Measurements from ENCODE around the gene F2RL2.

Gene F2RL2

GRCh38 chr5:76622973-76623596 is at the start of gene F2RL2:
Gene F2RL2 (minus strand): TSS chr5:76623403. CDS start chr5:76623230, 173 bp downstream.
- DNase-seq: no peak

- no peak for DNase-seq
These were observed 49.0 kb upstream of the F2RL2 start for GRCh38 chr5:76672242-76672641.

DNA sequence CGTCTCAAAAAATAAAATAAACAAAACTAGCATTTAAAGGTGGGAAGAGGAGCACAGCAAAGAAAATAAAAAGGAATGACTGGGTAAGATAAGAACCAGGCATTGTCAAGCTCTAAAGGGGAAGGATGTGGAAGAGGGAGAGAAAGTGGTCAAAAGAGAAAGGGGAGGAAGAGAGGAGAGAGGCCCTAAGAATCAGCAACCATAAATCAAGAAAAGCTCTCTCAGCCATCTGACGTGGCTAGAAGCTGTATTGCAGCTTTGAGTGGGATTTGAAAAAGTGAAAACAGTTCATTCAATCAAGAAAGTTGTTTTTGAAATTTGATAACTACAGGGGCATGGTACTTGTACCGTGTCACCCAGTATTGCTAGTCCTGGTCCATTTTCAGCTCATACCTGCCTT is 47.3 kb upstream of the F2RL2 start:
- DNase-seq: no peak

DNA sequence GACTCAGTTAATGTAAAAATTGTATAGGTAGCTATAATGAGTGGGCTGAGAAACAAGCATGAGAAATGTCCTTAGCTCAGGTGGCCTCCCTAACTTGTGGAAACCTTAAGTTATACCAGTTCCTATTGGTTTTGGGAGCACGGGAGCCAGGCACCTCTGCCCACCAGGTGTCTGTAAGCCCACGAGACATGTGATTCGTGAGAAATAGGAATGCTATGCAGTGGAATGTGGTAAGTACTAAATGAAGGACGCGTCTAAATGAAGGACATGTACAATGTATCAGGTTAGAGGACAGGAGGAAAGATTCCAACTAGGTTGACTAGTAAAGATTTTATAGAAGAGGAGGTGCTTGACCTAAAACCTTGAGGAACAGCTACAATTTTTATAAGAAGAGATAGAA is 46.0 kb upstream of the F2RL2 start:
- DNase-seq: no peak

- DNase-seq: no peak
These were observed 44.3 kb upstream of the F2RL2 start for GRCh38 chr5:76667495-76667894.

- no peak for DNase-seq
These were observed 40.9 kb upstream of the F2RL2 start for GRCh38 chr5:76664079-76664478.

- DNase-seq: no peak
These were observed 40.4 kb upstream of the F2RL2 start for GRCh38 chr5:76663573-76663972.

- no peak for DNase-seq
These were observed 39.3 kb upstream of the F2RL2 start for GRCh38 chr5:76662521-76662920.

- DNase-seq: no peak
These were observed 37.2 kb upstream of the F2RL2 start for GRCh38 chr5:76660360-76660759.

DNA sequence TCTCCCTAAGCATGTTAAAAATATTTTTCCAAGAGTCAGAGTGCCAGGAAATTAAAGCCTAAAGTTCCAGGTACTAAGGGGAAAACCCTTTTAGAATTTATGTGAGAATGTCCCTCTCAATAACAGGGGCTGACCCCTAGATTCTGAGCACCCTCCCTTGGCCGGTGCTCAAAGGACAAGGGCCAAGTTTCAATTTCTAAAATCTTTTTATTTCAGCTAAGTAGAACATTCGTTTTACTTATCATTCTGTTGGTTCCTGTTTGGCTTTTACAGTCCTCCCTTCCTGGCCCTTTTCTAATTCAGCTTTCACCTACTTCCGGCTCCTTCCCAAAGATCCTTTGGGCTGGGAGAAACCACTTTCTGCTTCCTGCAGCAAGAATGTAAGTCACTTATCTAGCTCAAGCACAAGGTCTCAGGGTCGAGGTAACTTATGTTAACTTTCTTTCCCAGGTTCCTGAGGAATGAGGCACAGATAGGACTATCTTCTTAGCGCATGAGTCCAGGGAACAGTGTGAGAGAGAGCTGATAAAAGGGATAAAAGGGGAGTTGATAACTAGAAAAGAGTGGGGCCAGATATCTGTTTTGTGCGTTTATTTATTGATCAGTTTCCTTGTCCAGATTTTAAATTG is 34.6 kb upstream of the F2RL2 start:
- DNase-seq: no peak

DNA sequence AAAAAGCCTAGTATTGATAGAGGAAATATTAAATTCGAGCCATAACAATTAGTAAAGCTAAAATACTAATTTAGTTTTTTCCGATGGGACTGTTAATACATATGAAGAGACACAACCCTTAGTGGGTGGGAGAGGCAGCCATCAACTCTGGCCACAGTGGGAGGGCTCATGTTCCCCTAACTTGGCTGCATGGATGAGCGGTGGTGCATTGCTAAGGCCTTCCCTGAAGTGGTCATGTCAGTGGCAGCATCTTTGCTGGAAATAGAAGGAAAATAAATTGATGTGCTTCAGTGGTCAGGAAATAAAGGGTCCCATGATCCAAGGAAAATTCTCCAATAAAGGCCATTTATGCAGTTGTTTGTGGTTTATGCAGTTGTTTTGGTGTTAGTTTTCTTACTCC is 33.9 kb upstream of the F2RL2 start:
- DNase-seq: no peak

- DNase-seq: no peak
These were observed 29.7 kb upstream of the F2RL2 start for GRCh38 chr5:76652809-76653414.

DNA sequence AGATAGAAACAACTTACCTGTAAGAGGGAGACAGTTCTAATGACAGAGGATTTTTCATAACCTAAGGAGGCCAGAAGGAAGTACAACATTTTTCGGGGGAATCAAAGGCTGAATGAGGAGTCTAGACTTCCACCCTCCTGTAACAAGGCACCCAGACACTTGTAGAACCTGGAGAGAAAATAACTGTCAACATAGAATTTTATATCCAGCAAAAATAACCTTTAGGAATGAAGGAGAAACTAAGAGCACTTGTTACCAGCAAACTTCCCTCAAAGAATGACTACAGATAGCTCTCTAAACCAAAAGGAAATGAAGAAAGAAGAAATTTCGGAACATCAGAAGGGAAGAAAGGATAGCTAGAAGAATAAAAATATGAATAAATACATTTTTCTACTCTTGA is 25.9 kb upstream of the F2RL2 start:
- no peak for DNase-seq

DNA sequence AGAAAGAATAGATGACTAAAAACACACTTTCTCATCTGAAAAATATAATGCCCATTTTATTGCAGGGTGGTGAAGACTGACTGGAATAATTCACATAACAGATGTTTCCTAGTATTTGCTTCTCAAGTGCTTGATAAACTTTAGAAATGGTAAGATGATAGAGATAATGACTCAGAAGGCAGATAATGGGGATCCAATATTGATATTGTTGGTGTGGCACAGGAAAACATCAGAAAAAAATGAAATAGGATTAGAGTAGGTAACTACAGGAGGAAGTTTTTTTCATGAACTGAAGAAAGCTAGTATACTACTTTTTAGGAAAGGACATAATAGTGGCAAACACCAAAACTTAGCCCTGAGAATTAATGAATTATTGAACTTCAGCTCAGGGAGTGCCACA is 20.2 kb upstream of the F2RL2 start:
- DNase-seq: no peak

DNA sequence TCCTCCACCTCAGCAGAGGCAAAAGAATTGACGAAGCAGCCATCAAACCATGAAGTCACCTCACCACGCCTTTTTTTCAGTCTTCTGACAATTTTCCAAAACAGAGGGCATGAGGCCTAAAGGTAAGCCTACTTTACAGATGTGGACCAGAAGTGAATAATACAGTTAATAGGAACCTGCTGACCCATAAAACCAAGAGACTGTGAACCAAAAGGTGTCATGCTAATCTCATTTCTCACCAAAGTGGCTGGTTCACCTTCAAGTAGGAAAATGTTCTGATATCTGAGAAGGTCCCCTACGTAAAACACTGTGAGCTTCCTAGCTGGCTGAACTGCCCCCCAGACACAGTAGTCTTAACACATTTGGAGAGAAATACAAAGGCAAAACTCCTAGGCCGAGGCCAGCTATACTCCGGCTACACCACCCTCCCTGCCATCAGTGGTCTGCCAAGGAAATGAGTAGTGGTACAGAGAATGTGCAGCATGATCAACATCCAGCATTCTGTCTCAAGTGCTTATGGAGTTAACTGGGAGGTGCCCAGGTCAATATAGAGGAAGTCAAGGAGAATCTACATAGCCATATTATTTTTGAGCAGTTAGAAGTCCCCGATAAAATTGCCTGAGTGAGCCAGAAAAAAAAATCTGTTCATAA is 19.3 kb upstream of the F2RL2 start:
- DNase-seq: no peak

- peak; percentile 48 to 54 for DNase-seq
These were observed 18.4 kb upstream of the F2RL2 start for GRCh38 chr5:76641514-76642120.

DNA sequence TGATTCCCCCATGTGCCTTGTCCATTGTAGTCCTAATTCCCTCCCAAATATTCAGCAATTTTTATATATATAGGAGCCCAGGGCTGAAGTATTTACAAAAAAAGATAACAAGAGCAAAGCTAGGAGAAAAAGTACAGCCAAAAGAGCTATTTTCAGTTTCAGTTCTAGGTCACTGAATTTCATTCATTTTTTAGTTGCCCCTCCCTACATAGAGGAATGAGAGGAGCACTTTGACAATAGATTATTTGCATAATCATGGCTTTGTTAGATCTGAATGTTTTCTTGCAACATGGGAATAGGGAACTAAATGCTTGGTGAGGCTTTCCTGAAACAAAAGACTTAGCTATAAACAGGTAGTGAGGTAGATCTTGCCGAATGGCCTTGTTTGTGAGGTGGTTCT is 15.3 kb upstream of the F2RL2 start:
- no peak for DNase-seq

- no peak for DNase-seq
These were observed 14.3 kb upstream of the F2RL2 start for GRCh38 chr5:76637490-76637889.

GRCh38 chr5:76634661-76635060 is 11.5 kb upstream of the F2RL2 start:
- no peak for DNase-seq

- no peak for DNase-seq
These were observed 3.5 kb upstream of the F2RL2 start for GRCh38 chr5:76626738-76627137.

DNA sequence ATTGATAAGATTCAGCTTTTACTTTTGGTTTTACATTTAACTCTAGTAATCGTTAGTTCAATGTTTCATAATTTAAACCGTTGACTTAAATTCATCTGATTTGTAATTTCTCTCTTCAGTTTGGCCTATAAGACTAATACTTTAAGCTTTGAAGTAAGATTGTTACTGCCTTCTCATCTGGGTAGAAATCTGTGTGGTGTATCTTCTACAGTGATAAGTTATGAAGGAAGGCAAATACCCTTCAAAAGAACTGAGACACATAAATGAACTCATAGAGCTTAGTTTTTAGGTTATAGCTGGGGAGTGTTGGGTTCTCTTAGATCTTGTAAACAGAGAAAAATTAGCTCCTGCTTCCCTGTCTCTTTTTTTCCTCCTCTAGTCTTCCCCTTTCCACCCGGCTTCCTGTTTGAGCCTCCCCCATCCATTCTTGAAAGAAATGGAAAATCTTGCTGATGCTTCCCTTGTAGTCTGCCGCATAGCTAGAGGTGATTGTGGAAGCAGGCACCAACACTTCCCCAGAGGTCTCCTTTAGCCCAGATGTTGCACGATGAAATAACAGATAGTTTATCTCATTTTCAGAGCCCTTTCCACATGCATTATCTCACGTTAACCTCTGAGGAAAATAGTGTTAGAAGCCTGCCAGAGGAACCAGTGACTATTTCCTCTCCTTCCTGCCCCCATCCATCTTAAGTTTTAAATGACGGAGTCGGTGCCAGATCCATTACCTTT is 2.0 kb upstream of the F2RL2 start:
- DNase-seq: no peak

GRCh38 chr5:76622076-76622475 is 1.1 kb downstream of the F2RL2 start:
- DNase-seq: no peak

DNA sequence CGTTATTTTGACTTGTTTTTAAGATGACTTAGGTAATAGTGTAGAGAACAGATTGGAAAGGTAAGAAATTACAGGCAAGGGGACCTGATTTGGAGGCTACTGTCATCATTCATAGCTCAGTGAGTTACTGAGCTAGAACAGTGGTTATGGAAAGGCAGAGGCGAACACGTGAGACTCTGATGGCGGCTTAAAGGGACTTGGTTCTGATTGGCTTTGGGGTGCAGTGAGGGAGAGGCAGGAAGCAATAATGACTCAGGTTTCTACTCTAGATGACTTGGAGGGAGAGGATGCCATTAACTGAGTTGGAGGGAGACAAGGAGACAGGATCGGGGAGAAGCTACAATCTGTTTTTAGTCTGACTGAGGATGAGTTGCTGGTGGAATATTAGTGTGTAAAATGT is 3.0 kb downstream of the F2RL2 start:
- no peak for DNase-seq
